ENCODE data around the gene ICA1L. TPM values are rescaled to one million over a fixed set of nuclear protein-coding genes. Genes with fewer than 3 reads are reported as not detected.
"Not testable (repeated sequence)": the region's sequence is repeated elsewhere in the genome, so short reads cannot be mapped to it uniquely, and the experiment has no call there.

The ICA1L gene
- polyA plus RNA-seq, 1 of the 3 experiments (the other 2 are of a cell fraction): 3.7 TPM

DNA sequence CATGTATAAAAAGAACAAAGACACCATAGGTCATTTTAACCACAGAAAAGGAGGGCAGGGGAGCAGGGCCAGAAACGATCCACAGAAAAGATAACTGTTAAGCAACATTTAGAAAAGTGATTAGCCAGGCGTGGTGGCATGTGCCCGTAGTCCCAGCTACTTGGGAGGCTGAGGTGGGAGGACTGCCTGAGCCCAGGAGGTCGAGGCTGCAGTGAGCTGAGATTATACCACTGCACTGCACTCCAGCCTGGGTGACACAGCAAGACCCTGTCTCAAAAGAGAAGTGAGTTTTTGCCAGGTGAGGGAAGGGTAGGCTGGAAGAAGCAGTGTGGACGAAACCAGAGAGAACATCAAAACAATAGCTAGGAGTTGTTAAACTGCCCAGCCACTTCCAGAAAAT lies 36.6 kb upstream of the ICA1L start:
- H3K4me3 ChIP-seq (ENCODE audit: low read depth in 2 of 2, low read length in 1 of 2): no peak overlapping the region
- ChIA-PET POLR2A (no interaction called here), CTCF (no interaction called here)
- no peak overlapping the region for H3K4me2 ChIP-seq
- H3K36me3 ChIP-seq (replicated peaks in 1 of 2; ENCODE audit: control insufficient read depth in 1 of 2, insufficient read depth in 2 of 2, low read length in 1 of 2): peaks cover 15 to 18% of the 10 kb centered on the region in 2 experiments
- no peak overlapping the region for H2AFZ ChIP-seq (ENCODE audit: low read depth)
- H3K27me3 ChIP-seq (ENCODE audit: insufficient read depth): no peaks in the 10 kb centered on the region
- no peak overlapping the region for H3K27ac ChIP-seq (ENCODE audit: low read depth in 2 of 2, low read length in 1 of 2)
- peaks cover 10% of the 10 kb centered on the region for H3F3A ChIP-seq (replicated peaks; ENCODE audit: insufficient read depth)
- 78% methylated on average over 5 of the region's 5 CpGs for WGBS (ENCODE audit: low lambda C conversion rate)
- peaks cover 0 to 5% of the 10 kb centered on the region in 2 experiments; a peak in 3 of 4 replicates for H3K4me1 ChIP-seq (ENCODE audit: control insufficient read depth in 1 of 2, insufficient read depth in 2 of 2, low read depth in 1 of 2, low read length in 1 of 2)
- TF ChIP-seq, protein P1, sequence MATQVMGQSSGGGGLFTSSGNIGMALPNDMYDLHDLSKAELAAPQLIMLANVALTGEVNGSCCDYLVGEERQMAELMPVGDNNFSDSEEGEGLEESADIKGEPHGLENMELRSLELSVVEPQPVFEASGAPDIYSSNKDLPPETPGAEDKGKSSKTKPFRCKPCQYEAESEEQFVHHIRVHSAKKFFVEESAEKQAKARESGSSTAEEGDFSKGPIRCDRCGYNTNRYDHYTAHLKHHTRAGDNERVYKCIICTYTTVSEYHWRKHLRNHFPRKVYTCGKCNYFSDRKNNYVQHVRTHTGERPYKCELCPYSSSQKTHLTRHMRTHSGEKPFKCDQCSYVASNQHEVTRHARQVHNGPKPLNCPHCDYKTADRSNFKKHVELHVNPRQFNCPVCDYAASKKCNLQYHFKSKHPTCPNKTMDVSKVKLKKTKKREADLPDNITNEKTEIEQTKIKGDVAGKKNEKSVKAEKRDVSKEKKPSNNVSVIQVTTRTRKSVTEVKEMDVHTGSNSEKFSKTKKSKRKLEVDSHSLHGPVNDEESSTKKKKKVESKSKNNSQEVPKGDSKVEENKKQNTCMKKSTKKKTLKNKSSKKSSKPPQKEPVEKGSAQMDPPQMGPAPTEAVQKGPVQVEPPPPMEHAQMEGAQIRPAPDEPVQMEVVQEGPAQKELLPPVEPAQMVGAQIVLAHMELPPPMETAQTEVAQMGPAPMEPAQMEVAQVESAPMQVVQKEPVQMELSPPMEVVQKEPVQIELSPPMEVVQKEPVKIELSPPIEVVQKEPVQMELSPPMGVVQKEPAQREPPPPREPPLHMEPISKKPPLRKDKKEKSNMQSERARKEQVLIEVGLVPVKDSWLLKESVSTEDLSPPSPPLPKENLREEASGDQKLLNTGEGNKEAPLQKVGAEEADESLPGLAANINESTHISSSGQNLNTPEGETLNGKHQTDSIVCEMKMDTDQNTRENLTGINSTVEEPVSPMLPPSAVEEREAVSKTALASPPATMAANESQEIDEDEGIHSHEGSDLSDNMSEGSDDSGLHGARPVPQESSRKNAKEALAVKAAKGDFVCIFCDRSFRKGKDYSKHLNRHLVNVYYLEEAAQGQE (IDR thresholded peaks at IDR 0.05; ENCODE audit: low read depth, low read length): no peak
- TF ChIP-seq, protein P2, sequence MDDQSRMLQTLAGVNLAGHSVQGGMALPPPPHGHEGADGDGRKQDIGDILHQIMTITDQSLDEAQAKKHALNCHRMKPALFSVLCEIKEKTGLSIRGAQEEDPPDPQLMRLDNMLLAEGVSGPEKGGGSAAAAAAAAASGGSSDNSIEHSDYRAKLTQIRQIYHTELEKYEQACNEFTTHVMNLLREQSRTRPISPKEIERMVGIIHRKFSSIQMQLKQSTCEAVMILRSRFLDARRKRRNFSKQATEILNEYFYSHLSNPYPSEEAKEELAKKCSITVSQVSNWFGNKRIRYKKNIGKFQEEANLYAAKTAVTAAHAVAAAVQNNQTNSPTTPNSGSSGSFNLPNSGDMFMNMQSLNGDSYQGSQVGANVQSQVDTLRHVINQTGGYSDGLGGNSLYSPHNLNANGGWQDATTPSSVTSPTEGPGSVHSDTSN (IDR thresholded peaks at IDR 0.05): no peak
- TF ChIP-seq, protein P3, sequence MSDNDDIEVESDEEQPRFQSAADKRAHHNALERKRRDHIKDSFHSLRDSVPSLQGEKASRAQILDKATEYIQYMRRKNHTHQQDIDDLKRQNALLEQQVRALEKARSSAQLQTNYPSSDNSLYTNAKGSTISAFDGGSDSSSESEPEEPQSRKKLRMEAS (IDR thresholded peaks at IDR 0.05; ENCODE audit: low read depth): no peak
- TF ChIP-seq, protein P4, sequence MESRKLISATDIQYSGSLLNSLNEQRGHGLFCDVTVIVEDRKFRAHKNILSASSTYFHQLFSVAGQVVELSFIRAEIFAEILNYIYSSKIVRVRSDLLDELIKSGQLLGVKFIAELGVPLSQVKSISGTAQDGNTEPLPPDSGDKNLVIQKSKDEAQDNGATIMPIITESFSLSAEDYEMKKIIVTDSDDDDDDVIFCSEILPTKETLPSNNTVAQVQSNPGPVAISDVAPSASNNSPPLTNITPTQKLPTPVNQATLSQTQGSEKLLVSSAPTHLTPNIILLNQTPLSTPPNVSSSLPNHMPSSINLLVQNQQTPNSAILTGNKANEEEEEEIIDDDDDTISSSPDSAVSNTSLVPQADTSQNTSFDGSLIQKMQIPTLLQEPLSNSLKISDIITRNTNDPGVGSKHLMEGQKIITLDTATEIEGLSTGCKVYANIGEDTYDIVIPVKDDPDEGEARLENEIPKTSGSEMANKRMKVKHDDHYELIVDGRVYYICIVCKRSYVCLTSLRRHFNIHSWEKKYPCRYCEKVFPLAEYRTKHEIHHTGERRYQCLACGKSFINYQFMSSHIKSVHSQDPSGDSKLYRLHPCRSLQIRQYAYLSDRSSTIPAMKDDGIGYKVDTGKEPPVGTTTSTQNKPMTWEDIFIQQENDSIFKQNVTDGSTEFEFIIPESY (IDR thresholded peaks at IDR 0.05; ENCODE audit: borderline replicate concordance, low read depth): no peak
- TF ChIP-seq JUND (IDR thresholded peaks at IDR 0.05) (no peak), GATA2 (CRISPR knock-in tag; IDR thresholded peaks at IDR 0.05) (no peak), FOXJ3 (CRISPR knock-in tag; IDR thresholded peaks at IDR 0.05) (no peak), EP300 (IDR thresholded peaks at IDR 0.05; ENCODE audit: borderline replicate concordance in 1 of 2, low read depth in 1 of 2, low read length in 1 of 2) (no peak), SIN3A (IDR thresholded peaks at IDR 0.05; ENCODE audit: borderline replicate concordance, low read depth, low read length) (no peak), SMC3 (IDR thresholded peaks at IDR 0.05; ENCODE audit: low read depth, low read length) (no peak)
- no peak overlapping the region for H3K9ac ChIP-seq
- no peaks in the 10 kb centered on the region for H4K20me1 ChIP-seq (ENCODE audit: insufficient read depth)
- H3K79me2 ChIP-seq (ENCODE audit: insufficient read depth): peaks cover 73% of the 10 kb centered on the region
- no peak for DNase-seq
- no peaks in the 10 kb centered on the region for H3K9me2 ChIP-seq
- H3K9me3 ChIP-seq: 0 out of 2 replicates have a peak, but pooled peaks cover 5% of the 10 kb centered on the region

DNA sequence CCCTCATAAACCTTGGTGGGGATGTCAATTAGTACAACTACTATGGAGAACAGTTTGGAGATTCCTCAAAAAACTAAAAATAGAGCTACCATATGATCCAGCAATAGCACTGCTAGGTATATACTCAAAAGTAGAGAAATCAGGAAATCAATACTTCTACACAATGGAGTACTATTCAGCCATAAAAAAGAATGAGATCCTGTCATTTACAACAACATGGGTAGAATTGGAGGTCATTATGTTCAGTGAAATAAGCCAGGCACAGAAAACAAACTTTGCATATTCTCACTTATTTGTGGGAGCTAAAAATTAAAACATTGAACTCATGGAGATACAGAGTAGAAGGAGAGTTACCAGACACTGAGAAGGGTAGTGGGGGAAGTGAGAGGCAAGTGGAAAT lies 33.9 kb upstream of the ICA1L start:
- POLR2A ChIA-PET; CTCF ChIA-PET; H3K27me3 ChIP-seq (ENCODE audit: insufficient read depth); H4K20me1 ChIP-seq (ENCODE audit: insufficient read depth); H2AFZ ChIP-seq (ENCODE audit: low read depth); H3K4me3 ChIP-seq (ENCODE audit: low read depth in 2 of 2, low read length in 1 of 2); H3K4me2 ChIP-seq; H3K9me2 ChIP-seq; H3K4me1 ChIP-seq (ENCODE audit: control insufficient read depth in 1 of 2, insufficient read depth in 2 of 2, low read depth in 1 of 2, low read length in 1 of 2); DNase-seq; H3K27ac ChIP-seq (ENCODE audit: low read depth in 2 of 2, low read length in 1 of 2); H3K9ac ChIP-seq; H3K9me3 ChIP-seq; H3F3A ChIP-seq (replicated peaks; ENCODE audit: insufficient read depth): not testable (repeated sequence)
- H3K36me3 ChIP-seq (replicated peaks in 1 of 2; ENCODE audit: control insufficient read depth in 1 of 2, insufficient read depth in 2 of 2, low read length in 1 of 2): peaks cover 23 to 32% of the 10 kb centered on the region in 2 experiments
- peaks cover 69% of the 10 kb centered on the region for H3K79me2 ChIP-seq (ENCODE audit: insufficient read depth)
